Measurements from ENCODE around the gene PSMB1.
"Not testable (repeated sequence)": the region's sequence is repeated elsewhere in the genome, so short reads cannot be mapped to it uniquely, and the experiment has no call there.

Gene PSMB1

GRCh38 chr6:170502268-170502667 is 50.8 kb downstream of the PSMB1 start:
- DNase-seq: not testable (repeated sequence)

GRCh38 chr6:170500955-170501590 is 52.0 kb downstream of the PSMB1 start:
- no peak for DNase-seq

- no peak for DNase-seq
These were observed 55.2 kb downstream of the PSMB1 start for GRCh38 chr6:170497841-170498301.

- DNase-seq: no peak
These were observed 59.8 kb downstream of the PSMB1 start for GRCh38 chr6:170493354-170493753.

- DNase-seq: no peak
These were observed 62.8 kb downstream of the PSMB1 start for GRCh38 chr6:170490259-170490658.

GRCh38 chr6:170489836-170490235 is 63.3 kb downstream of the PSMB1 start:
- no peak for DNase-seq

- no peak for DNase-seq
These were observed 65.3 kb downstream of the PSMB1 start for GRCh38 chr6:170487707-170488329.

GRCh38 chr6:170485159-170485558 is 67.9 kb downstream of the PSMB1 start:
- no peak for DNase-seq
